SU-DHL-6 (cell line): ENCODE data around the gene TRRAP.

Experiments used
- EZH2phosphoT487 ChIP-seq: fragments of 200-600 bp; sonication (generic), shearing (Covaris generic); conservative IDR thresholded peaks from 2 replicates; pipeline ENCODE4 v1.6.1; 2018; ENCODE audit warnings: mild to moderate bottlenecking, antibody characterized with exemption, low read length, moderate library complexity, mixed read lengths
- TF ChIP-seq, protein P1 (sequence below): fragments of 200-600 bp; sonication (generic); IDR thresholded peaks from one replicate; pipeline ENCODE4 v1.5.1; 2017; ENCODE audit warnings: antibody characterized with exemption, mild to moderate bottlenecking, low read length, moderate library complexity; ENCODE audit not compliant: insufficient read depth, poor library complexity, severe bottlenecking

GRCh38 chr7:99032928-99033327 lies 154.6 kb downstream of the TRRAP start:
- TF ChIP-seq, protein P1, sequence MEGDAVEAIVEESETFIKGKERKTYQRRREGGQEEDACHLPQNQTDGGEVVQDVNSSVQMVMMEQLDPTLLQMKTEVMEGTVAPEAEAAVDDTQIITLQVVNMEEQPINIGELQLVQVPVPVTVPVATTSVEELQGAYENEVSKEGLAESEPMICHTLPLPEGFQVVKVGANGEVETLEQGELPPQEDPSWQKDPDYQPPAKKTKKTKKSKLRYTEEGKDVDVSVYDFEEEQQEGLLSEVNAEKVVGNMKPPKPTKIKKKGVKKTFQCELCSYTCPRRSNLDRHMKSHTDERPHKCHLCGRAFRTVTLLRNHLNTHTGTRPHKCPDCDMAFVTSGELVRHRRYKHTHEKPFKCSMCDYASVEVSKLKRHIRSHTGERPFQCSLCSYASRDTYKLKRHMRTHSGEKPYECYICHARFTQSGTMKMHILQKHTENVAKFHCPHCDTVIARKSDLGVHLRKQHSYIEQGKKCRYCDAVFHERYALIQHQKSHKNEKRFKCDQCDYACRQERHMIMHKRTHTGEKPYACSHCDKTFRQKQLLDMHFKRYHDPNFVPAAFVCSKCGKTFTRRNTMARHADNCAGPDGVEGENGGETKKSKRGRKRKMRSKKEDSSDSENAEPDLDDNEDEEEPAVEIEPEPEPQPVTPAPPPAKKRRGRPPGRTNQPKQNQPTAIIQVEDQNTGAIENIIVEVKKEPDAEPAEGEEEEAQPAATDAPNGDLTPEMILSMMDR, result no peak
- no peak for TF ChIP-seq EZH2phosphoT487
